HepG2 (cell line): ENCODE measurements around the gene GRIK2.

Source experiments
- EZH2 ChIP-seq: conservative IDR thresholded peaks from 2 replicates; pipeline ENCODE4 v1.6.1; 2012; ENCODE audit warnings: mild to moderate bottlenecking, low read depth, low read length, moderate library complexity
- KLF16 ChIP-seq, 2 experiments: sonication (generic) in 1 of 2; formaldehyde crosslinking in 1 of 2; IDR thresholded peaks; 2 replicates each; pipeline versions ENCODE4 v1.6.1 to v1.8.0; 2016 to 2023; ENCODE audit warnings: missing genetic modification reagents in 2 of 2, missing compliant biosample characterization in 1 of 2
- MEIS2 ChIP-seq: sonication (generic); formaldehyde crosslinking; IDR thresholded peaks from 2 replicates; pipeline ENCODE4 v1.9.0; 2021; ENCODE audit warnings: mild to moderate bottlenecking, missing genetic modification reagents
- PCBP2 ChIP-seq: fragments of 200-400 bp; formaldehyde crosslinking; optimal IDR thresholded peaks from 2 replicates; pipeline ENCODE3; 2018; ENCODE audit warnings: low read length, low read depth; ENCODE audit not compliant: poor library complexity, severe bottlenecking
- POLR2A ChIP-seq, 2 experiments: IDR thresholded peaks; 2 replicates each; pipeline ENCODE4 v1.6.1; 2011; ENCODE audit warnings: low read depth in 2 of 2, low read length in 2 of 2, mild to moderate bottlenecking in 1 of 2, moderate library complexity in 1 of 2; ENCODE audit not compliant: insufficient read depth in 1 of 2
- POLR2AphosphoS5 ChIP-seq: IDR thresholded peaks from 2 replicates; pipeline ENCODE4 v1.6.1; 2012; ENCODE audit warnings: low read depth, low read length
- TBL1XR1 ChIP-seq: fragments of 150-350 bp; IDR thresholded peaks from 2 replicates; pipeline ENCODE4 v1.6.1; 2014; ENCODE audit warnings: borderline replicate concordance, low read length; ENCODE audit not compliant: partially characterized antibody
- TSC22D2 ChIP-seq: sonication (generic); formaldehyde crosslinking; IDR thresholded peaks from 2 replicates; pipeline ENCODE4 v1.5.1; 2020; ENCODE audit warnings: missing genetic modification reagents, mild to moderate bottlenecking, borderline replicate concordance
- ZBTB40 ChIP-seq, 2 experiments: fragments of 450-650 bp in 1 of 2; sonication (generic) in 1 of 2; formaldehyde crosslinking in 1 of 2; IDR thresholded peaks; 2 replicates each; pipeline versions ENCODE4 v1.6.1 to v1.8.0; 2016 to 2022; ENCODE audit warnings: antibody characterized with exemption in 1 of 2, mild to moderate bottlenecking in 1 of 2, missing genetic modification reagents in 1 of 2
- ZNF703 ChIP-seq: sonication (generic); formaldehyde crosslinking; IDR thresholded peaks from 2 replicates; pipeline ENCODE4 v1.5.1; 2020; ENCODE audit warnings: missing genetic modification reagents, mild to moderate bottlenecking, moderate library complexity, borderline replicate concordance

- TF ChIP-seq MEIS2 (CRISPR knock-in tag) (no peak), PCBP2 (no peak), EZH2 (no peak), TSC22D2 (CRISPR knock-in tag) (no peak), ZNF703 (CRISPR knock-in tag) (no peak), ZBTB40 (IDR thresholded peaks at IDR 0.05) (no peak), ZBTB40 (CRISPR knock-in tag; IDR thresholded peaks at IDR 0.05) (no peak), KLF16 (CRISPR knock-in tag; IDR thresholded peaks at IDR 0.05) (no peak), POLR2AphosphoS5 (no peak), TBL1XR1 (no peak), POLR2A (IDR thresholded peaks at IDR 0.05; ENCODE audit: insufficient read depth in 1 of 2, low read depth in 2 of 2, low read length in 2 of 2) (no peak)
Observed at GRCh38 chr6:102028176-102028575, 634.7 kb downstream of the GRIK2 start.
